CD4-positive, alpha-beta T cell (primary cell): Measurements from ENCODE around the gene PLEKHO2. TPM values are rescaled to one million over a fixed set of nuclear protein-coding genes. Genes with fewer than 3 reads are reported as not detected.
A peak's percentile ranks its signal among the peaks of the same experiment; 100 is the strongest.

Experiments
- ATAC-seq: fragments of 200-7000 bp; cut with Tn5 transposase; one replicate; pipeline ENCODE4 v1.10.0; 2022; ENCODE audit warnings: mild to moderate bottlenecking; ENCODE audit not compliant: poor library complexity
- CTCF ChIA-PET: fragments of 350-600 bp; sonication (Branson Sonifier 250); formaldehyde crosslinking; loops from one replicate; lab custom pipeline; 2021; ENCODE audit warnings: antibody characterized with exemption, inconsistent platforms; lab: Charles Lee
- POLR2A ChIA-PET: fragments of 350-600 bp; sonication (Branson Sonifier 250); formaldehyde crosslinking; loops from one replicate; lab custom pipeline; 2021; ENCODE audit warnings: antibody characterized with exemption, inconsistent platforms; lab: Charles Lee
- DNase-seq, 14 experiments: peaks; one replicate each; pipeline ENCODE4 v3.0.0-alpha.2; 2013 to 2020; ENCODE audit warnings: mixed read lengths in 2 of 14
- H3K27ac ChIP-seq, 2 donors: one replicate each; pipeline versions ENCODE4 v1.5.1 to v1.7.0; 2013; ENCODE audit warnings: low read length in 2 of 2, low read depth in 1 of 2, mild to moderate bottlenecking in 1 of 2
- H3K27me3 ChIP-seq, 2 experiments: 1 replicate in 1 of 2; 2 replicates in 1 of 2; pipeline versions ENCODE4 v1.6.1 to v1.7.0; 2013; ENCODE audit warnings: low read length in 2 of 2, control low read depth in 1 of 2, mild to moderate bottlenecking in 1 of 2, moderate library complexity in 1 of 2; ENCODE audit not compliant: insufficient read depth in 2 of 2, control insufficient read depth in 1 of 2
- H3K36me3 ChIP-seq: one replicate; pipeline ENCODE4 v1.6.1; 2013; ENCODE audit warnings: low read length, control low read depth; ENCODE audit not compliant: insufficient read depth
- H3K4me1 ChIP-seq: one replicate; pipeline ENCODE4 v1.6.1; 2013; ENCODE audit warnings: low read length, control low read depth; ENCODE audit not compliant: insufficient read depth
- H3K4me3 ChIP-seq: one replicate; pipeline ENCODE4 v1.5.1; 2013; ENCODE audit warnings: mild to moderate bottlenecking, low read length, moderate library complexity
- H3K9me3 ChIP-seq, 2 experiments: 1 replicate in 1 of 2; 2 replicates in 1 of 2; pipeline versions ENCODE4 v1.6.1 to v1.7.0; 2013; ENCODE audit warnings: low read length in 2 of 2, mild to moderate bottlenecking in 2 of 2, control low read depth in 1 of 2, moderate library complexity in 1 of 2; ENCODE audit not compliant: control insufficient read depth in 1 of 2, insufficient read depth in 1 of 2
- H3K27ac Mint-ChIP-seq: one replicate; pipeline ENCODE4 v1.8.0; 2020; ENCODE audit warnings: mixed read lengths
- H3K27me3 Mint-ChIP-seq: one replicate; pipeline ENCODE4 v1.8.0; 2021; ENCODE audit warnings: mixed read lengths
- H3K36me3 Mint-ChIP-seq: one replicate; pipeline ENCODE4 v1.8.0; 2021; ENCODE audit warnings: low read depth, mixed read lengths
- H3K4me1 Mint-ChIP-seq: one replicate; pipeline ENCODE4 v1.8.0; 2021; ENCODE audit warnings: low read depth, mixed read lengths
- H3K4me3 Mint-ChIP-seq: one replicate; pipeline ENCODE4 v1.8.0; 2020; ENCODE audit warnings: mild to moderate bottlenecking, mixed read lengths
- H3K9me3 Mint-ChIP-seq: one replicate; pipeline ENCODE4 v1.8.0; 2020; ENCODE audit warnings: mixed read lengths
- CTCF ChIP-seq: fragments of 200-600 bp; IDR thresholded peaks from one replicate; pipeline ENCODE4 v1.8.0; 2022; ENCODE audit warnings: antibody characterized with exemption, mild to moderate bottlenecking
- intact Hi-C, 2 experiments: fragments of 100-400 bp; cut with DNase I in 1 of 2; cut with micrococcal nuclease in 1 of 2; formaldehyde crosslinking; loops; one replicate each; pipeline versions ENCODE4 v1.15.1 to v1.9.0; 2023 to 2025; cut with DNase I, micrococcal nuclease
- total RNA-seq, 174 experiments: library from RNA in 2 of 174; stranded (reverse) in 2 of 174; gene quantifications; one replicate each; pipeline ENCODE4 v1.2.3 and lab custom pipeline; 2021 to 2026

Gene PLEKHO2
- total RNA-seq, 2 experiments from 2014 or later: 5.6 to 5.9 TPM

- Histone ChIP-seq H3K36me3 (no peaks in the 10 kb centered on the region), H3K27me3 (peaks cover 0 to 5% of the 10 kb centered on the region in 2 experiments), H3K4me1 (peaks cover 6% of the 10 kb centered on the region), H3K27ac (no peak overlapping the region), H3K4me3 (no peak overlapping the region), H3K9me3 (no peaks in the 10 kb centered on the region)
- Mint-ChIP-seq H3K9me3 (no peaks in the 10 kb centered on the region), H3K4me3 (no peak overlapping the region), H3K4me1 (no peaks in the 10 kb centered on the region), H3K27ac (no peak overlapping the region), H3K36me3 (no peaks in the 10 kb centered on the region), H3K27me3 (no peaks in the 10 kb centered on the region)
- CTCF ChIA-PET: interaction anchor here (0.8 to 1.9 kb wide), 6 partner anchors 27 to 97 kb away, joined by 3 to 7 read pairs (median 4); no protein-coding TSS in a partner anchor
- ATAC-seq (no peak), DNase-seq (no peak)
- TF ChIP-seq CTCF: no peak
- POLR2A ChIA-PET: interaction anchor here (0.7 to 1.0 kb wide), 2 partner anchors 83 to 85 kb away, joined by 3 read pairs; no protein-coding TSS in a partner anchor
- intact Hi-C loops: no loop called here
Measured at GRCh38 chr15:64808785-64809453, 32.8 kb upstream of the PLEKHO2 start.

GRCh38 chr15:64809649-64810496, 31.8 kb upstream of the PLEKHO2 start:
- Mint-ChIP-seq H3K36me3 (no peaks in the 10 kb centered on the region), H3K4me1 (no peaks in the 10 kb centered on the region), H3K9me3 (no peaks in the 10 kb centered on the region), H3K4me3 (no peak overlapping the region), H3K27me3 (no peaks in the 10 kb centered on the region), H3K27ac (no peak overlapping the region)
- intact Hi-C loops: loop anchor here in 1 of 2 experiments (2.0 kb wide), 1 partner anchor 79 kb away; no protein-coding TSS in a partner anchor
- H3K36me3 ChIP-seq: no peaks in the 10 kb centered on the region
- POLR2A ChIA-PET: interaction anchor here (0.7 to 1.0 kb wide), 2 partner anchors 82 to 84 kb away, joined by 3 read pairs; no protein-coding TSS in a partner anchor
- H3K27me3 ChIP-seq: peaks cover 0 to 5% of the 10 kb centered on the region in 2 experiments
- no peak overlapping the region for H3K4me3 ChIP-seq
- H3K4me1 ChIP-seq: peaks cover 6% of the 10 kb centered on the region
- peak; percentile 38 to 82 (median 58) for DNase-seq
- TF ChIP-seq CTCF: peak; percentile 88
- ATAC-seq: peak; percentile 57
- no peaks in the 10 kb centered on the region for H3K9me3 ChIP-seq
- no peak overlapping the region for H3K27ac ChIP-seq
- CTCF ChIA-PET: interaction anchor here (0.5 to 1.9 kb wide), 9 partner anchors 14 to 105 kb away, joined by 3 to 7 read pairs (median 3); no protein-coding TSS in a partner anchor

DNA sequence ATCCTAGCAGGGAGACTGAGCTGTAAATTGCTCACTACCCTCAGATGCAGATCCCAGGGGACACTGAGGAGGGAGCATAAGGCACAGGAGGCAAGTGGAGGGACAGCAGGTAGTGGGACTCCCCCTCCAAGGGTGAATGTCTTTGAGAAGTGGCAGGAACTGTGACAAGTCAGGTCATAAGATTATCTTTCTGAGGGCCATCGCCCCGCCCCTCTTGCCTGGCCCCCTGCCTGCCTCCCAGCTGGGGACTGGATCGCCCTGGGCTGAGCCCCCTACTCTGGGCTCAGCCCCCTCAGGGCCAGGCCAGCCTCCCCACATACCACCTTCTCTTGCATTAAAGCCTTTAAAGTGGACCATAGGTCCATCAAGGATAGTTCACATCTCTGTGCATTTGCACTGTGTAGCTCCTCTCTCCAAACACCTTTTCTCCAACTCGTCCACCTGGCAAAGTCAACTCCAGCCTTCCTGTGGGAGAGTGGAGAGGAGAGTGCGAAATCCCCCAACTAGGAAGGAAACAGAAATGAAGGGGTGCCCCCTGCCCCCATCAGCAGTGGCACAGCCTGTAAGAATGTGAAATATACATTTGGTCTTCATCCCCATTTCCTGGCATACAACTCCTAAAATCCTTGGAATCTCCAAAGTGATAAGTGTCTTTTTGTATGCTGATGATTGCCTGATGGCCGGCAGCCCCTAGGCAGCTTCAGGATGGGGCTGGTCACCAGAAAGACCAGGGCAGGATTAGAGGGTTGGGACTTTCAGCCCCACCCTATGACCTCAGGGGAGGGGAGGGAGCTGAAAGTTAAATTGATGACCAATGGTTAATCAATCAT, 31.0 kb upstream of the PLEKHO2 start:
- no peaks in the 10 kb centered on the region for H3K27me3 Mint-ChIP-seq
- no peaks in the 10 kb centered on the region for H3K9me3 Mint-ChIP-seq
- no peak for DNase-seq
- no peak overlapping the region for H3K27ac Mint-ChIP-seq
- H3K27ac ChIP-seq: no peak overlapping the region
- H3K27me3 ChIP-seq: peaks cover 0 to 5% of the 10 kb centered on the region in 2 experiments
- intact Hi-C loops: loop anchor here in 1 of 2 experiments (2.0 kb wide), 1 partner anchor 80 kb away; no protein-coding TSS in a partner anchor
- H3K36me3 Mint-ChIP-seq: no peaks in the 10 kb centered on the region
- ATAC-seq: no peak
- H3K9me3 ChIP-seq: no peaks in the 10 kb centered on the region
- CTCF ChIA-PET: interaction anchor here (0.5 to 1.9 kb wide), 5 partner anchors 13 to 78 kb away, joined by 3 to 5 read pairs (median 3); no protein-coding TSS in a partner anchor
- no peak for TF ChIP-seq CTCF
- POLR2A ChIA-PET: no interaction called here
- H3K4me1 Mint-ChIP-seq: no peaks in the 10 kb centered on the region
- peaks cover 6% of the 10 kb centered on the region for H3K4me1 ChIP-seq
- H3K4me3 Mint-ChIP-seq: no peak overlapping the region
- H3K36me3 ChIP-seq: no peaks in the 10 kb centered on the region
- H3K4me3 ChIP-seq: no peak overlapping the region
